GM13977 (cell line): ENCODE measurements around the gene CTNNA2.

Experiments
- DNase-seq: peaks from one replicate; pipeline ENCODE4 v3.0.0; 2012; ENCODE audit warnings: low spot score
- in situ Hi-C: fragments of 300-500 bp; cut with MboI; formaldehyde crosslinking; loops from one replicate; pipeline ENCODE4 v1.12.0; 2022; ENCODE audit warnings: low sequenced_read_pairs, low pct_unique_long_range_greater_than_20kb, mixed read lengths, inconsistent platforms; ENCODE audit not compliant: unreplicated experiment
- TF ChIP-seq, protein P1 (sequence below): IDR thresholded peaks from 2 replicates; pipeline ENCODE4 v1.5.1; 2012; ENCODE audit warnings: mild to moderate bottlenecking, control low read depth; ENCODE audit not compliant: insufficient read depth; ENCODE audit errors: extremely low read depth, missing control alignments

CTNNA2 gene

DNA sequence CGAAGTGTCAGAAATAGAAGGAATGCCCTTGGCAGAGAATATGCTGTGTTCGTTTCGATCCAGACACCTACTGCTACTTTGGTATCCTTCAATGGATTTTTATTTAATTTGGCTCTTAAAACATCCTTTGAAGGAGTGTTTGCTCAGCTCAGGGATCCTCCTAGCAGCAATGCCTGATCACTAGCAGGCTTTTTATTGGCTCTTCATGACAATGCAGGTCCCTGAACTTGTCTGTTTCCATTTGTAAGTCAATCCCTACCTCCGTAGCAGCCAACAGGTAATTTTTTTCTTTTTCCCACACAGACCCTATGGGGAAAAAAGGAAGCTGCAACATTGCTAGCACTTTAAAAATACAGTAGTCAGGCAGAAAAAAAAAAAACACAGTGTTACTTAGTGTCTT lies 1157.9 kb downstream of the CTNNA2 start:
- TF ChIP-seq, protein P1, sequence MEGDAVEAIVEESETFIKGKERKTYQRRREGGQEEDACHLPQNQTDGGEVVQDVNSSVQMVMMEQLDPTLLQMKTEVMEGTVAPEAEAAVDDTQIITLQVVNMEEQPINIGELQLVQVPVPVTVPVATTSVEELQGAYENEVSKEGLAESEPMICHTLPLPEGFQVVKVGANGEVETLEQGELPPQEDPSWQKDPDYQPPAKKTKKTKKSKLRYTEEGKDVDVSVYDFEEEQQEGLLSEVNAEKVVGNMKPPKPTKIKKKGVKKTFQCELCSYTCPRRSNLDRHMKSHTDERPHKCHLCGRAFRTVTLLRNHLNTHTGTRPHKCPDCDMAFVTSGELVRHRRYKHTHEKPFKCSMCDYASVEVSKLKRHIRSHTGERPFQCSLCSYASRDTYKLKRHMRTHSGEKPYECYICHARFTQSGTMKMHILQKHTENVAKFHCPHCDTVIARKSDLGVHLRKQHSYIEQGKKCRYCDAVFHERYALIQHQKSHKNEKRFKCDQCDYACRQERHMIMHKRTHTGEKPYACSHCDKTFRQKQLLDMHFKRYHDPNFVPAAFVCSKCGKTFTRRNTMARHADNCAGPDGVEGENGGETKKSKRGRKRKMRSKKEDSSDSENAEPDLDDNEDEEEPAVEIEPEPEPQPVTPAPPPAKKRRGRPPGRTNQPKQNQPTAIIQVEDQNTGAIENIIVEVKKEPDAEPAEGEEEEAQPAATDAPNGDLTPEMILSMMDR: no peak
- no peak for DNase-seq
- in situ Hi-C loops: no loop called here

DNA sequence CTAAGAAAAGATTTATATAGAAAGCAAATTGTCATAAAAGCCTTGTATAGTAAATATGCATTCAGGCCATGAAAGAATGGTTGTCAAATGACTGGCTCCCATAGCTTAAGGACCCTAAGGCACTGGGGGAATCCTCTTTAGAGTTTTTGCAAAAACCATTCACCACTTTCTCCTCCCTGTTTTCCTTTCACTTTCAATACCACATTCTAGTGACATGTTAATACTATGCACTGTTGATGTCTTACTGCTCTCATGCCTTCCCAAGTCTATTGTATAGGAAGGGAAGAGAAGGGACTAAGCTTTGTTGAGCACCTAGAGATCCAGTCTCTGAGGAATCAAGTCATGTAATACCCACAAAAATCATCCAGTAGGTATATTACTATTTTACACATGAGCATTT lies 1174.7 kb downstream of the CTNNA2 start:
- peak; percentile 2 for DNase-seq
- in situ Hi-C loops: no loop called here
- TF ChIP-seq, protein P1: no peak

- DNase-seq: no peak
- TF ChIP-seq, protein P1: no peak
- in situ Hi-C loops: no loop called here
Observed at GRCh38 chr2:80689106-80689505, 1176.3 kb downstream of the CTNNA2 start.
